ENCODE results near the gene LRRN2. TPM values are rescaled to one million over a fixed set of nuclear protein-coding genes. Genes with fewer than 3 reads are reported as not detected.

LRRN2 gene
- total and polyA plus RNA-seq, 11 donors = 0.65 to 4.2 (median 1.5) TPM

DNA sequence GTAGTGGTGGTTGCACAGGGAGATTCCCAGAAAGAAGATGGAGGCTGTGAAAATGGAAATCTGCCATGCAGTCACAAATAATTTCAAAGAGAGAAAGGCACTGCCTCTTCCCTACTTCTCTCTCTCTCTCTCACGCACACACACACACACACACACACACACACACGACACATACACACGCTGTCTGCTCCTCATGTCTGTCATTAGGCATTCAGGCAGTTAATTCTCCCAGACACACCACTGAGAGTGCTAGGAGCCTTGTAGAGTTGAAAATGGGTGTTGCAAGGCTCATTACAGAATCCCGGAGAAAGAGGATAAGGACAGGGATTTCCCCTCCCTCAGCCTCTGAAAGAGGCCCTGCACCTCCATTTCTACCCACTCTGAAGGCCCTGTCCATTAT is 47.8 kb upstream of the LRRN2 start:
- intact Hi-C loops (cut with DNase I) = no loop called here
- Histone ChIP-seq H3K27ac (no peak overlapping the region), H3K27me3 (peaks cover 7 to 84% (median 36%) of the 10 kb centered on the region in 9 donors), H3K36me3 (no peaks in the 10 kb centered on the region), H3K4me3 (no peak overlapping the region), H3K4me1 (no peaks in the 10 kb centered on the region), H3K9me3 (peaks cover 0 to 11% (median 3%) of the 10 kb centered on the region in 12 donors)
- ATAC-seq (no peak), DNase-seq (no peak)
- TF ChIP-seq POLR2A (IDR thresholded peaks at IDR 0.05) = no peak
- TF ChIP-seq, protein P1, sequence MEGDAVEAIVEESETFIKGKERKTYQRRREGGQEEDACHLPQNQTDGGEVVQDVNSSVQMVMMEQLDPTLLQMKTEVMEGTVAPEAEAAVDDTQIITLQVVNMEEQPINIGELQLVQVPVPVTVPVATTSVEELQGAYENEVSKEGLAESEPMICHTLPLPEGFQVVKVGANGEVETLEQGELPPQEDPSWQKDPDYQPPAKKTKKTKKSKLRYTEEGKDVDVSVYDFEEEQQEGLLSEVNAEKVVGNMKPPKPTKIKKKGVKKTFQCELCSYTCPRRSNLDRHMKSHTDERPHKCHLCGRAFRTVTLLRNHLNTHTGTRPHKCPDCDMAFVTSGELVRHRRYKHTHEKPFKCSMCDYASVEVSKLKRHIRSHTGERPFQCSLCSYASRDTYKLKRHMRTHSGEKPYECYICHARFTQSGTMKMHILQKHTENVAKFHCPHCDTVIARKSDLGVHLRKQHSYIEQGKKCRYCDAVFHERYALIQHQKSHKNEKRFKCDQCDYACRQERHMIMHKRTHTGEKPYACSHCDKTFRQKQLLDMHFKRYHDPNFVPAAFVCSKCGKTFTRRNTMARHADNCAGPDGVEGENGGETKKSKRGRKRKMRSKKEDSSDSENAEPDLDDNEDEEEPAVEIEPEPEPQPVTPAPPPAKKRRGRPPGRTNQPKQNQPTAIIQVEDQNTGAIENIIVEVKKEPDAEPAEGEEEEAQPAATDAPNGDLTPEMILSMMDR (IDR thresholded peaks at IDR 0.05) = no peak
- WGBS, 4 donors = 46 to 59% (median 49%) methylated on average over 4 of the region's 4 CpGs

DNA sequence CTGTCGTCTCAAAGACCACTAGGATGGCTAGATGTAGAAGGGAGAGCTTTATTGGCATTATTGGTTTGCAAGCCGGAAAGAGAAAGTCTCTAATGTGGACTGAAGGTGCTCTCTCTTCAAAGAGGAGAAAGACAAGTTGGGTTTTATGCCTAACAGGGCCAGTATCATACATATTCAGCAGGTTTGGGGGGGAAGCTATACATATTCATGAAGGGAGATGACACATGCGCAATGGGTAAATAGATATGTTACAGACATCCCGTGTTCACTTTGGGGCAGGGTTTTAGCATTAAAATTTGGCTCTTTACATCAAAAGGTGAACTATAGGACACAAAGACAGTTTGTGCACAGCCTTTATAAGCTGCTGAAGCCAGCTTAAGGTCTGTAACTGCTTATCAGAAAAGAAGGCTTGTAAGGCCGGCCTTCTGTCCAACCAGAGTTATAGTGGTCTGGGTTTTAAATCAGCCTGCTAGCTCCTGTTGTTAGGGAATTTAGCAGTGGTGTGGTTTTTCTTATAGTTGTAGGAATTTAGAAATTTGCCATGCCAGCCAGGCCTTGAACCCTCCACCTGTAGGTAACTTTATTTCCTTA is 46.5 kb upstream of the LRRN2 start:
- intact Hi-C loops (cut with DNase I) = no loop called here
- TF ChIP-seq, protein P1 (IDR thresholded peaks at IDR 0.05) = no peak
- TF ChIP-seq POLR2A (IDR thresholded peaks at IDR 0.05) = no peak
- no peaks in the 10 kb centered on the region for H3K36me3 ChIP-seq
- H3K9me3 ChIP-seq = no peaks in the 10 kb centered on the region
- WGBS, 4 donors = 68 to 79% (median 76%) methylated on average over 5 of the region's 5 CpGs
- no peak overlapping the region for H3K27ac ChIP-seq
- peaks cover 7 to 90% (median 34%) of the 10 kb centered on the region in 9 donors for H3K27me3 ChIP-seq
- no peaks in the 10 kb centered on the region for H3K4me1 ChIP-seq
- DNase-seq = no peak
- ATAC-seq = no peak
- H3K4me3 ChIP-seq = no peak overlapping the region

DNA sequence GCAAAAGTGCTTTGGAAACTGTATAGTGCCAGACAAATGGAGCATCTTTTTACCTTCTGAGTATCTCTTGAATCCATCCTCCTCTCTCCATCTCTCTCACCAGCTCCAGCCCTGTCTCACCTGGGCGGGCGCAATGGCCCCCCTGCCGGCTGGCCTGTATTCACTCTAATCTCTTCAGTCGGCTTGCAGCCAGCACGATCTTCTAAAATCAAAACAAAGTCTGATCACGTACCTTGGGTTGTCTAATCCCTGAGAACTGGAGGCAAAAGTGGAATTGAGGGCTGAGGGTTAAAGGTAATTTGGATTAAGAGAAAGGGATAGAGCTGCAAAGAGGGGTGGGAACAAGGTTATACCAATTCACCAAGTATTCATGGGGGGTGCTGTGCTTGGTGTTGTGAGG is 46.0 kb upstream of the LRRN2 start:
- H3K27me3 ChIP-seq = peaks cover 7 to 85% (median 33%) of the 10 kb centered on the region in 9 donors
- H3K36me3 ChIP-seq = no peaks in the 10 kb centered on the region
- ATAC-seq = no peak
- H3K4me3 ChIP-seq = no peak overlapping the region
- H3K4me1 ChIP-seq = no peaks in the 10 kb centered on the region
- DNase-seq = no peak
- H3K9me3 ChIP-seq = no peaks in the 10 kb centered on the region
- H3K27ac ChIP-seq = no peak overlapping the region
- WGBS, 4 donors = 30 to 56% (median 33%) methylated on average over 6 of the region's 6 CpGs
- intact Hi-C loops (cut with DNase I) = no loop called here
- TF ChIP-seq POLR2A (IDR thresholded peaks at IDR 0.05) = no peak
- TF ChIP-seq, protein P1 (IDR thresholded peaks at IDR 0.05) = no peak

DNA sequence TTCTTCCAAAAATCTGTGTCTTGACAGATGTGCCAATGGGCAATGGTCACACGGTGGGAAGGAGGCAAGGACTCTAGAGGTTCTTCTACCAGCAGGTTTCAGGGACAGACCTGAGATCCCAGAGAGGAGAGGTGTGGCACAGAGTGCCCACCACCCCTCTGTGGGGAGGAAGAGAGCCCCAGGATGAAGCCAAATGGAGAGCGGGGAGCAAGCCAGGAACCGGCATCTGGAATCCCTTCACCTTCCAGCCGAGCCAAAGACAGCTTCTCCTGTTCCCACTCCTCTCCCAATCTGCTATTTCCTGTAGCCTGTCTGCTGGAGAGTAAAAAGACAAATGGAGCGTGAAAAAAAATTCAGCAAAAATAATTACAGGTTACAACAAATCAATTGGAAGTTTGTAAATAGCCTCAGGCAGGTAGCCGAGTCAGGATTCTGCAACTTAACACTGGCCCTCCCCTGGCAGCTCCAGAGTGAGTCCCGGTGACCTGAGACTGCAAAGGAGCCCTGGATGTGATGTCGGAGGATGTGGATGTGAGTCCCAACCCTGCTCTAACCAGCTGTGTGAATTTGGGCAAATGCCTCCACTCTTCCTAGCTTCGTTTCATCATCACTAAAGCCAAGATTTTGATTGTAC is 45.4 kb upstream of the LRRN2 start:
- intact Hi-C loops (cut with DNase I) = no loop called here
- H3K9me3 ChIP-seq = no peaks in the 10 kb centered on the region
- WGBS, 4 donors = 33 to 45% (median 39%) methylated on average over 9 of the region's 9 CpGs
- TF ChIP-seq, protein P1 (IDR thresholded peaks at IDR 0.05) = no peak
- TF ChIP-seq POLR2A (IDR thresholded peaks at IDR 0.05) = no peak
- H3K36me3 ChIP-seq = no peaks in the 10 kb centered on the region
- H3K27me3 ChIP-seq = peaks cover 7 to 84% (median 38%) of the 10 kb centered on the region in 9 donors
- DNase-seq = no peak
- no peak overlapping the region for H3K27ac ChIP-seq
- H3K4me3 ChIP-seq = no peak overlapping the region
- H3K4me1 ChIP-seq = no peaks in the 10 kb centered on the region
- ATAC-seq = no peak
